ENCODE data around the gene TRNAU1AP. TPM values are rescaled to one million over a fixed set of nuclear protein-coding genes. Genes with fewer than 3 reads are reported as not detected.
"Not testable (repeated sequence)": the region's sequence is repeated elsewhere in the genome, so short reads cannot be mapped to it uniquely, and the experiment has no call there.

The TRNAU1AP gene
- total RNA-seq, 4 donors from 2014 or later = 4.1 to 25.4 (median 12.4) TPM

- in situ Hi-C loops (cut with MboI; ENCODE audit: low pct_ligation_motif_present in 1 of 4, low pct_unique_long_range_greater_than_20kb in 1 of 4, low sequenced_read_pairs in 3 of 4) = loop anchor here in 3 of 4 donors (25.0 kb wide), 3 partner anchors 91 to 366 kb away; partner anchors contain the start of genes ATP5IF1 (in 1 of the 3) and DNAJC8 (in 1 of the 3)
- no peak for TF ChIP-seq CTCF (IDR thresholded peaks at IDR 0.05)
- no peak for TF ChIP-seq EP300 (IDR thresholded peaks at IDR 0.05; ENCODE audit: low read depth)
- no peak for TF ChIP-seq POLR2AphosphoS5 (IDR thresholded peaks at IDR 0.05)
- TF ChIP-seq POLR2A (IDR thresholded peaks at IDR 0.05) = no peak
- DNase-seq = no peak
- Histone ChIP-seq H3K27ac (no peak overlapping the region), H3K4me1 (peaks cover 6 to 16% (median 11%) of the 10 kb centered on the region in 4 donors), H3K9me3 (no peaks in the 10 kb centered on the region), H3K27me3 (no peaks in the 10 kb centered on the region), H3K4me3 (no peak overlapping the region), H3K36me3 (no peaks in the 10 kb centered on the region)
- WGBS, 2 donors (ENCODE audit: low coverage in 1 of 2) = 83 to 88% methylated on average over 3 to 6 of the region's 6 CpGs
- intact Hi-C loops (cut with DNase I; ENCODE audit: low total_unique reads) = no loop called here
These were observed 31.3 kb upstream of the TRNAU1AP start for GRCh38 chr1:28521502-28522164.

- H3K27ac ChIP-seq; H3K36me3 ChIP-seq; H3K27me3 ChIP-seq; H3K4me3 ChIP-seq; H3K9me3 ChIP-seq; DNase-seq; intact Hi-C loops (cut with DNase I; ENCODE audit: low total_unique reads): not testable (repeated sequence)
- WGBS, 2 donors (ENCODE audit: low coverage in 1 of 2) = 95 to 100% methylated on average over 5 to 9 of the region's 9 CpGs
- in situ Hi-C loops (cut with MboI; ENCODE audit: low pct_ligation_motif_present in 1 of 4, low pct_unique_long_range_greater_than_20kb in 1 of 4, low sequenced_read_pairs in 3 of 4) = loop anchor here in 3 of 4 donors (25.0 kb wide), 3 partner anchors 90 to 365 kb away; partner anchors contain the start of genes ATP5IF1 (in 1 of the 3) and DNAJC8 (in 1 of the 3)
- peaks cover 6 to 13% (median 11%) of the 10 kb centered on the region in 4 donors for H3K4me1 ChIP-seq
These were observed 30.3 kb upstream of the TRNAU1AP start for GRCh38 chr1:28522537-28522936.

- intact Hi-C loops (cut with DNase I; ENCODE audit: low total_unique reads); H3K27ac ChIP-seq; H3K4me1 ChIP-seq; H3K4me3 ChIP-seq; DNase-seq; H3K36me3 ChIP-seq; in situ Hi-C loops (cut with MboI; ENCODE audit: low pct_ligation_motif_present in 1 of 4, low pct_unique_long_range_greater_than_20kb in 1 of 4, low sequenced_read_pairs in 3 of 4); H3K9me3 ChIP-seq; H3K27me3 ChIP-seq: not testable (repeated sequence)
- WGBS, 2 donors (ENCODE audit: low coverage in 1 of 2) = 83 to 84% methylated on average over 8 to 10 of the region's 10 CpGs
These were observed 27.8 kb upstream of the TRNAU1AP start for GRCh38 chr1:28525002-28525642.

GRCh38 chr1:28526886-28527285, 26.0 kb upstream of the TRNAU1AP start:
- intact Hi-C loops (cut with DNase I; ENCODE audit: low total_unique reads) (no loop called here), in situ Hi-C loops (cut with MboI; ENCODE audit: low pct_ligation_motif_present in 1 of 4, low pct_unique_long_range_greater_than_20kb in 1 of 4, low sequenced_read_pairs in 3 of 4) (no loop called here)

More at GRCh38 chr1:28526886-28527285, 26.0 kb upstream of the TRNAU1AP start:
- Histone ChIP-seq H3K4me3 (no peak overlapping the region), H3K27me3 (no peaks in the 10 kb centered on the region), H3K4me1 (no peaks in the 10 kb centered on the region), H3K9me3 (no peaks in the 10 kb centered on the region), H3K36me3 (no peaks in the 10 kb centered on the region), H3K27ac (no peak overlapping the region)
- TF ChIP-seq CTCF (IDR thresholded peaks at IDR 0.05) = no peak
- no peak for DNase-seq
- WGBS, 2 donors (ENCODE audit: low coverage in 1 of 2) = 93 to 95% methylated on average over 4 to 9 of the region's 9 CpGs

Data from transverse colon (tissue), 4 donors.